Endothelial cell of umbilical vein (primary cell): ENCODE results near the gene HSBP1. TPM values are rescaled to one million over a fixed set of nuclear protein-coding genes. Genes with fewer than 3 reads are reported as not detected.

ENCODE experiments used
- BruUV-seq: library from RNA; stranded (reverse); fragments of 400-500 nt; replicated peaks from 2 replicates; lab custom pipeline; 2021; lab: Mats Ljungman, UMichigan
- CTCF ChIA-PET: fragments of 300-600, 350-600 bp; sonication (Branson Sonifier 250); formaldehyde crosslinking; loops from one replicate; lab custom pipeline; 2021; ENCODE audit warnings: antibody characterized with exemption, inconsistent platforms; lab: Charles Lee
- POLR2A ChIA-PET: fragments of 300-600, 350-600 bp; sonication (Branson Sonifier 250); formaldehyde crosslinking; loops from one replicate; lab custom pipeline; 2021; ENCODE audit warnings: antibody characterized with exemption, inconsistent platforms; lab: Charles Lee
- DNase-seq: peaks from one replicate; pipeline ENCODE4 v3.0.0-alpha.2; 2011; ENCODE audit warnings: low read depth, low spot score
- FAIRE-seq: peaks from 2 replicates; lab custom pipeline; 2011; peaks lifted over from hg19 to GRCh38; lab: Jason Lieb, UNC
- H2AFZ ChIP-seq: 2 replicates; pipeline ENCODE4 v1.6.0; 2012; ENCODE audit warnings: low read depth, low read length, control low read depth, inconsistent platforms
- H3K27ac ChIP-seq: 2 replicates; pipeline ENCODE4 v1.5.1; 2011; ENCODE audit warnings: low read depth, mild to moderate bottlenecking, control low read depth, low read length, moderate library complexity; ENCODE audit not compliant: insufficient read depth
- H3K27me3 ChIP-seq, 2 experiments: 2 replicates each; pipeline versions ENCODE4 v1.6.0 to v1.6.1; 2011; ENCODE audit warnings: low read length in 2 of 2, mixed read lengths in 1 of 2; ENCODE audit not compliant: control insufficient read depth in 2 of 2, insufficient read depth in 2 of 2
- H3K36me3 ChIP-seq, 2 experiments: 2 replicates in 1 of 2; 3 replicates in 1 of 2; pipeline ENCODE4 v1.5.1; 2011; ENCODE audit warnings: low read length in 2 of 2, mild to moderate bottlenecking in 1 of 2, moderate library complexity in 1 of 2; ENCODE audit not compliant: control insufficient read depth in 2 of 2, insufficient read depth in 2 of 2; ENCODE audit errors: extremely low read depth in 1 of 2
- H3K4me1 ChIP-seq: 3 replicates; pipeline ENCODE4 v1.5.1; 2011; ENCODE audit warnings: mild to moderate bottlenecking, low read length; ENCODE audit not compliant: control insufficient read depth, insufficient read depth; ENCODE audit errors: extremely low read depth
- H3K4me2 ChIP-seq: 2 replicates; pipeline ENCODE4 v1.6.1; 2011; ENCODE audit warnings: low read length, control low read depth, mixed read lengths; ENCODE audit not compliant: insufficient read depth
- H3K4me3 ChIP-seq, 3 experiments: fragments of 200-600 bp in 1 of 3; sonication (generic), shearing (Covaris generic) in 1 of 3; replicated peaks in 1 of 3; 2 replicates each; pipeline ENCODE4 v1.5.1; 2011 to 2016; ENCODE audit warnings: control low read depth in 3 of 3, low read length in 3 of 3, mild to moderate bottlenecking in 2 of 3, inconsistent platforms in 1 of 3, low read depth in 1 of 3, moderate library complexity in 1 of 3; ENCODE audit not compliant: insufficient read depth in 1 of 3
- H3K79me2 ChIP-seq: 2 replicates; pipeline ENCODE4 v1.6.0; 2012; ENCODE audit warnings: low read length, inconsistent platforms; ENCODE audit not compliant: control insufficient read depth, insufficient read depth
- H3K9ac ChIP-seq: replicated peaks from 2 replicates; pipeline ENCODE3; 2011; ENCODE audit warnings: low read length, control low read depth; ENCODE audit not compliant: insufficient read depth; ENCODE audit errors: extremely low read depth
- H3K9me1 ChIP-seq: replicated peaks from 3 replicates; pipeline ENCODE4 v1.6.0; 2011; ENCODE audit warnings: mild to moderate bottlenecking, low read length; ENCODE audit not compliant: control insufficient read depth, insufficient read depth; ENCODE audit errors: extremely low read depth
- H3K9me3 ChIP-seq: replicated peaks from 2 replicates; pipeline ENCODE4 v1.5.1; 2012; ENCODE audit warnings: low read length, inconsistent platforms; ENCODE audit not compliant: control insufficient read depth, insufficient read depth
- H4K20me1 ChIP-seq: replicated peaks from 2 replicates; pipeline ENCODE3; 2011; ENCODE audit warnings: mild to moderate bottlenecking, low read length; ENCODE audit not compliant: control insufficient read depth, insufficient read depth; ENCODE audit errors: extremely low read depth
- CTCF ChIP-seq, 2 donors: IDR thresholded peaks; 1 replicate in 1 of 2; 2 replicates in 1 of 2; pipeline ENCODE4 v1.5.1; 2011; ENCODE audit warnings: low read length in 2 of 2, mild to moderate bottlenecking in 2 of 2, moderate library complexity in 2 of 2, control low read depth in 1 of 2, inconsistent platforms in 1 of 2, low read depth in 1 of 2; ENCODE audit not compliant: insufficient read depth in 1 of 2; ENCODE audit errors: extremely low read depth in 1 of 2
- EZH2 ChIP-seq: IDR thresholded peaks from 2 replicates; pipeline ENCODE4 v1.6.1; 2012; ENCODE audit warnings: borderline replicate concordance, low read depth, mild to moderate bottlenecking, moderate library complexity, low read length, inconsistent platforms; ENCODE audit not compliant: severe bottlenecking
- FOS ChIP-seq: IDR thresholded peaks from 2 replicates; pipeline ENCODE4 v1.6.1; 2011; ENCODE audit warnings: mild to moderate bottlenecking, low read length, moderate library complexity, borderline replicate concordance; ENCODE audit not compliant: insufficient read depth
- GATA2 ChIP-seq: IDR thresholded peaks from 2 replicates; pipeline ENCODE4 v1.7.0; 2011; ENCODE audit warnings: low read depth, mild to moderate bottlenecking, moderate library complexity, mixed read lengths, low read length; ENCODE audit not compliant: insufficient read length, insufficient read depth
- JUN ChIP-seq: IDR thresholded peaks from 2 replicates; pipeline ENCODE4 v1.6.1; 2011; ENCODE audit warnings: borderline replicate concordance, low read depth; ENCODE audit not compliant: insufficient read length, insufficient read depth
- MAX ChIP-seq: IDR thresholded peaks from 2 replicates; pipeline ENCODE4 v1.6.1; 2011; ENCODE audit not compliant: insufficient read depth, insufficient read length
- MYC ChIP-seq: IDR thresholded peaks from one replicate; pipeline ENCODE4 v1.6.1; 2011; ENCODE audit warnings: mild to moderate bottlenecking, low read depth, low read length
- POLR2A ChIP-seq: IDR thresholded peaks from 2 replicates; pipeline ENCODE4 v1.6.1; 2012; ENCODE audit warnings: low read depth, mild to moderate bottlenecking, control low read depth, low read length
- POLR2AphosphoS5 ChIP-seq: IDR thresholded peaks from 2 replicates; pipeline ENCODE4 v1.6.1; 2012; ENCODE audit warnings: low read depth, mild to moderate bottlenecking, control low read depth, low read length, moderate library complexity; ENCODE audit not compliant: insufficient read depth
- dilution Hi-C: fragments of 300-500 bp; cut with MboI; formaldehyde crosslinking; loops from one replicate; pipeline ENCODE4 v1.15.0; 2019; ENCODE audit warnings: low sequenced_read_pairs; ENCODE audit not compliant: extremely low pct_ligation_motif_present
- intact Hi-C: fragments of 100-400 bp; cut with micrococcal nuclease; formaldehyde crosslinking; loops from one replicate; pipeline ENCODE4 v1.10.0; 2022
- polyA plus RNA-seq, 4 experiments: library from polyadenylated mRNA; depleted of rRNA in 3 of 4; stranded (reverse) in 3 of 4; unstranded in 1 of 4; fragments of >200 nt; gene quantifications; 2 replicates each; pipeline versions ENCODE4 v1.2.1 to v1.2.3, GENCODE V29; 2011 to 2012; ENCODE audit warnings: missing spikeins in 1 of 4
- total RNA-seq: library from RNA; stranded (reverse); gene quantifications from 2 replicates; pipeline ENCODE4 v1.2.3, GENCODE V29; 2021

Gene HSBP1
- total and polyA plus RNA-seq, 2 donors (not counting 3 experiments of a cell fraction or from before 2014, with no cell fraction given), result 40.8 to 136 TPM

- Histone ChIP-seq H3K27me3 (peaks cover 0 to 2% of the 10 kb centered on the region in 2 experiments), H4K20me1 (no peaks in the 10 kb centered on the region), H3K9me1 (no peaks in the 10 kb centered on the region), H3K79me2 (no peaks in the 10 kb centered on the region), H2AFZ (no peak overlapping the region), H3K4me2 (no peak overlapping the region), H3K36me3 (no peaks in the 10 kb centered on the region), H3K4me3 (no peak overlapping the region), H3K9ac (no peak overlapping the region), H3K9me3 (no peaks in the 10 kb centered on the region), H3K27ac (no peak overlapping the region), H3K4me1 (peaks cover 17% of the 10 kb centered on the region)
- TF ChIP-seq MYC (no peak), GATA2 (no peak), MAX (no peak), EZH2 (no peak), POLR2A (no peak), CTCF (IDR thresholded peaks at IDR 0.05; ENCODE audit: extremely low read depth in 1 of 2, insufficient read depth in 1 of 2, low read depth in 1 of 2, low read length in 2 of 2) (no peak), POLR2AphosphoS5 (no peak), JUN (no peak), FOS (no peak)
- intact Hi-C loops, result loop anchor here (5.0 kb wide), 1 partner anchor 59 kb away; the partner anchor contains the start of gene MLYCD
- DNase-seq (no peak), FAIRE-seq (no peak)
- dilution Hi-C loops, result no loop called here
- ChIA-PET POLR2A (no interaction called here), CTCF (no interaction called here)
- BruUV-seq, result no TSS peak
Observed at GRCh38 chr16:83838151-83838550, 30.4 kb downstream of the HSBP1 start.
